H1 (cell line): ENCODE results near the gene PECR. TPM values are rescaled to one million over a fixed set of nuclear protein-coding genes. Genes with fewer than 3 reads are reported as not detected.

Experiments
- CTCF ChIA-PET: fragments of 300-600 bp; sonication (Branson Sonifier 250); formaldehyde crosslinking; loops from one replicate; lab custom pipeline; 2021; ENCODE audit not compliant: partially characterized antibody; lab: Charles Lee
- POLR2A ChIA-PET: fragments of 300-600 bp; sonication (Branson Sonifier 250); formaldehyde crosslinking; loops from one replicate; lab custom pipeline; 2021; ENCODE audit warnings: inconsistent platforms; ENCODE audit not compliant: partially characterized antibody; lab: Charles Lee
- DNase-seq, 2 experiments: peaks; one replicate each; pipeline versions ENCODE4 v3.0.0 to v3.0.0-alpha.2; 2010 to 2022; ENCODE audit warnings: low spot score in 2 of 2, low read depth in 1 of 2, mixed read lengths in 1 of 2
- FAIRE-seq: peaks from 2 replicates; lab custom pipeline; 2011; peaks lifted over from hg19 to GRCh38; lab: Jason Lieb, UNC
- H2AFZ ChIP-seq: 2 replicates; pipeline ENCODE4 v1.8.1; 2012; ENCODE audit warnings: low read length, inconsistent platforms
- H2AK5ac ChIP-seq: 2 replicates; pipeline ENCODE4 v1.6.1; 2013; ENCODE audit warnings: low read depth, low read length
- H2BK120ac ChIP-seq: replicated peaks from 2 replicates; pipeline ENCODE3; 2013; ENCODE audit warnings: low read depth, low read length, inconsistent platforms
- H2BK12ac ChIP-seq: 2 replicates; pipeline ENCODE4 v1.6.1; 2013; ENCODE audit warnings: low read depth, low read length
- H2BK15ac ChIP-seq: 2 replicates; pipeline ENCODE4 v1.6.1; 2013; ENCODE audit warnings: low read length
- H2BK20ac ChIP-seq: 2 replicates; pipeline ENCODE4 v1.6.1; 2013; ENCODE audit warnings: low read length
- H2BK5ac ChIP-seq: 2 replicates; pipeline ENCODE4 v1.6.1; 2013; ENCODE audit warnings: low read depth, low read length
- H3K14ac ChIP-seq: 2 replicates; pipeline ENCODE4 v1.6.1; 2013; ENCODE audit warnings: inconsistent platforms; ENCODE audit not compliant: insufficient read length
- H3K18ac ChIP-seq: 2 replicates; pipeline ENCODE4 v1.6.1; 2013; ENCODE audit warnings: low read length; ENCODE audit errors: extremely low read depth
- H3K23ac ChIP-seq: 2 replicates; pipeline ENCODE4 v1.6.1; 2013; ENCODE audit warnings: inconsistent platforms; ENCODE audit not compliant: insufficient read length
- H3K23me2 ChIP-seq: 2 replicates; pipeline ENCODE4 v1.6.1; 2013; ENCODE audit warnings: low read depth, low read length
- H3K27ac ChIP-seq: 2 replicates; pipeline ENCODE4 v1.6.1; 2011; ENCODE audit warnings: low read depth, low read length, inconsistent platforms
- H3K27me3 ChIP-seq, 4 experiments: replicated peaks in 1 of 4; 1 replicate in 1 of 4; 2 replicates in 3 of 4; pipeline versions ENCODE4 v1.6.1 to v1.8.1; 2011 to 2013; ENCODE audit warnings: low read length in 3 of 4, mild to moderate bottlenecking in 3 of 4, inconsistent platforms in 2 of 4, mixed read lengths in 2 of 4, moderate library complexity in 1 of 4; ENCODE audit not compliant: control insufficient read depth in 3 of 4, insufficient read depth in 3 of 4; ENCODE audit errors: extremely low read depth in 1 of 4
- H3K36me3 ChIP-seq, 4 experiments: 2 replicates each; pipeline versions ENCODE4 v1.6.1 to v1.8.1; 2011 to 2013; ENCODE audit warnings: mild to moderate bottlenecking in 4 of 4, low read length in 3 of 4, moderate library complexity in 2 of 4, control low read depth in 1 of 4, inconsistent platforms in 1 of 4; ENCODE audit not compliant: insufficient read depth in 4 of 4, control insufficient read depth in 2 of 4
- H3K4ac ChIP-seq: replicated peaks from 2 replicates; pipeline ENCODE3; 2013; ENCODE audit warnings: low read length, low read depth, mixed read lengths, inconsistent platforms; ENCODE audit not compliant: insufficient read length
- H3K4me1 ChIP-seq, 4 experiments: replicated peaks in 1 of 4; 1 replicate in 1 of 4; 2 replicates in 3 of 4; pipeline versions ENCODE4 v1.6.1 to v1.8.1; 2011 to 2013; ENCODE audit warnings: low read length in 3 of 4, inconsistent platforms in 2 of 4, mixed read lengths in 1 of 4; ENCODE audit not compliant: insufficient read depth in 4 of 4, control insufficient read depth in 3 of 4
- H3K4me2 ChIP-seq, 2 experiments: 2 replicates each; pipeline versions ENCODE4 v1.6.1 to v1.8.1; 2011 to 2013; ENCODE audit warnings: low read depth in 2 of 2, low read length in 2 of 2, control low read depth in 1 of 2, inconsistent platforms in 1 of 2, mild to moderate bottlenecking in 1 of 2; ENCODE audit not compliant: insufficient read depth in 1 of 2
- H3K4me3 ChIP-seq, 4 experiments: fragments of 200-600, 300-600 bp in 1 of 4; sonication (generic), shearing (Covaris generic), sonication (Bioruptor Twin) in 1 of 4; 2 replicates each; pipeline versions ENCODE4 v1.5.1 to v1.8.1; 2011 to 2016; ENCODE audit warnings: low read length in 4 of 4, low read depth in 3 of 4, control low read depth in 2 of 4, inconsistent platforms in 2 of 4, mild to moderate bottlenecking in 2 of 4, mixed read lengths in 1 of 4, moderate library complexity in 1 of 4; ENCODE audit not compliant: insufficient read depth in 2 of 4; ENCODE audit errors: extremely low read depth in 1 of 4
- H3K56ac ChIP-seq: replicated peaks from 2 replicates; pipeline ENCODE3; 2013; ENCODE audit warnings: low read depth, mild to moderate bottlenecking, mixed read lengths, low read length, inconsistent platforms; ENCODE audit not compliant: insufficient read length
- H3K79me1 ChIP-seq: 2 replicates; pipeline ENCODE4 v1.6.1; 2013; ENCODE audit warnings: low read depth, low read length, control low read depth
- H3K79me2 ChIP-seq, 2 experiments: 2 replicates each; pipeline versions ENCODE4 v1.6.1 to v1.8.1; 2012 to 2013; ENCODE audit warnings: low read length in 2 of 2, mild to moderate bottlenecking in 2 of 2, inconsistent platforms in 1 of 2; ENCODE audit not compliant: insufficient read depth in 2 of 2, control insufficient read depth in 1 of 2
- H3K9ac ChIP-seq, 4 experiments: replicated peaks in 1 of 4; 1 replicate in 1 of 4; 2 replicates in 3 of 4; pipeline versions ENCODE4 v1.6.1 to v1.8.1; 2011 to 2013; ENCODE audit warnings: low read depth in 3 of 4, low read length in 3 of 4, control low read depth in 2 of 4, mild to moderate bottlenecking in 2 of 4, moderate library complexity in 2 of 4, inconsistent platforms in 1 of 4; ENCODE audit errors: extremely low read depth in 1 of 4
- H3K9me3 ChIP-seq, 2 experiments: 2 replicates each; pipeline versions ENCODE4 v1.6.1 to v1.8.1; 2012 to 2013; ENCODE audit warnings: mild to moderate bottlenecking in 2 of 2, moderate library complexity in 2 of 2, control low read depth in 1 of 2, inconsistent platforms in 1 of 2, low read depth in 1 of 2, low read length in 1 of 2, mixed read lengths in 1 of 2; ENCODE audit not compliant: insufficient read depth in 2 of 2
- H4K20me1 ChIP-seq, 2 experiments: replicated peaks in 1 of 2; 2 replicates each; pipeline versions ENCODE3 to v1.8.1; 2011 to 2013; ENCODE audit warnings: inconsistent platforms in 2 of 2, low read length in 2 of 2, mild to moderate bottlenecking in 1 of 2; ENCODE audit not compliant: insufficient read depth in 2 of 2, control insufficient read depth in 1 of 2
- H4K5ac ChIP-seq: 2 replicates; pipeline ENCODE4 v1.6.1; 2013; ENCODE audit warnings: low read length, low read depth, mixed read lengths, inconsistent platforms; ENCODE audit not compliant: insufficient read length
- H4K8ac ChIP-seq: 2 replicates; pipeline ENCODE4 v1.8.0; 2013; ENCODE audit warnings: mild to moderate bottlenecking, moderate library complexity, low read length, inconsistent platforms; ENCODE audit not compliant: insufficient read depth; ENCODE audit errors: extremely low read depth
- H4K91ac ChIP-seq: replicated peaks from 2 replicates; pipeline ENCODE3; 2013; ENCODE audit warnings: low read length, mixed read lengths, inconsistent platforms; ENCODE audit not compliant: insufficient read length
- CHD1 ChIP-seq: IDR thresholded peaks from 2 replicates; pipeline ENCODE4 v1.6.1; 2012; ENCODE audit warnings: low read depth, low read length, improper control_type of control experiment
- GTF2F1 ChIP-seq: IDR thresholded peaks from 2 replicates; pipeline ENCODE4 v1.6.1; 2012; ENCODE audit warnings: low read depth, low read length, improper control_type of control experiment, borderline replicate concordance
- HDAC2 ChIP-seq, 2 experiments: fragments of 300-600 bp in 1 of 2; sonication (generic) in 1 of 2; IDR thresholded peaks; 2 replicates each; pipeline ENCODE4 v1.6.1; 2011 to 2012; ENCODE audit warnings: low read depth in 2 of 2, low read length in 2 of 2, mild to moderate bottlenecking in 2 of 2, moderate library complexity in 2 of 2, borderline replicate concordance in 1 of 2, inconsistent platforms in 1 of 2
- KDM5A ChIP-seq: fragments of 200-600 bp; IDR thresholded peaks from 2 replicates; pipeline ENCODE4 v1.7.1; 2012; ENCODE audit warnings: mild to moderate bottlenecking, low read length, inconsistent platforms, mixed read lengths
- MAFK ChIP-seq: IDR thresholded peaks from 2 replicates; pipeline ENCODE4 v1.6.1; 2012; ENCODE audit warnings: low read depth, mild to moderate bottlenecking, improper control_type of control experiment, low read length
- NANOG ChIP-seq: IDR thresholded peaks from 2 replicates; pipeline ENCODE4 v1.6.1; 2011; ENCODE audit warnings: low read length, low read depth, mild to moderate bottlenecking, inconsistent platforms; ENCODE audit not compliant: insufficient read depth, poor library complexity, severe bottlenecking
- RFX5 ChIP-seq: IDR thresholded peaks from 2 replicates; pipeline ENCODE4 v1.6.1; 2011; ENCODE audit warnings: low read depth, low read length, improper control_type of control experiment, borderline replicate concordance
- SAP30 ChIP-seq: fragments of 300-600 bp; sonication (generic); IDR thresholded peaks from 2 replicates; pipeline ENCODE4 v1.7.1; 2012; ENCODE audit warnings: low read length, moderate library complexity, mild to moderate bottlenecking, inconsistent platforms; ENCODE audit not compliant: insufficient read depth, insufficient replicate concordance
- SP1 ChIP-seq: IDR thresholded peaks from 2 replicates; pipeline ENCODE4 v1.6.1; 2011; ENCODE audit warnings: low read depth, low read length
- SP4 ChIP-seq: IDR thresholded peaks from 2 replicates; pipeline ENCODE4 v1.6.1; 2012; ENCODE audit warnings: low read length, inconsistent platforms
- TBP ChIP-seq: IDR thresholded peaks from 2 replicates; pipeline ENCODE4 v1.6.1; 2011; ENCODE audit warnings: low read depth, low read length, improper control_type of control experiment
- WGBS, 2 experiments: shearing (Covaris generic) in 1 of 2; methylation state at CpG; one replicate each; pipeline versions ENCODE4 v1.1.6 to v1.1.7; 2013 to 2015; ENCODE audit warnings: low lambda C conversion rate in 2 of 2, mixed read lengths in 2 of 2, inconsistent platforms in 1 of 2, low coverage in 1 of 2, missing lambda C conversion rate in 1 of 2; ENCODE audit not compliant: insufficient replicate concordance in 2 of 2, insufficient coverage in 1 of 2, insufficient read length in 1 of 2; ENCODE audit errors: extremely low coverage in 1 of 2, missing lambda C conversion rate in 1 of 2; 5-methylcytosine and 5-hydroxymethylcytosine counted together
- polyA plus RNA-seq, 7 experiments: library from polyadenylated mRNA; depleted of rRNA in 3 of 7; stranded (reverse) in 5 of 7; unstranded in 2 of 7; fragments of >200 nt in 5 of 7; fragments of 200-250 nt in 2 of 7; gene quantifications; 1 replicate in 5 of 7; 2 replicates in 1 of 7; 4 replicates in 1 of 7; pipeline versions ENCODE4 v1.2.1 to v1.2.3, GENCODE V29; 2011 to 2013; ENCODE audit warnings: missing spikeins in 2 of 7, mixed read lengths in 2 of 7
- total RNA-seq: library from RNA; stranded (reverse); fragmentation: NEBNext Ultra II Directional; extraction: Animal tissue kit (Norgen Biotek cat#: 25700); gene quantifications from 2 replicates; pipeline ENCODE4 v1.2.1, GENCODE V29; 2021
- TF ChIP-seq, protein P1 (sequence below): IDR thresholded peaks from 2 replicates; pipeline ENCODE4 v1.6.1; 2012; ENCODE audit warnings: inconsistent platforms

PECR gene
- total and polyA plus RNA-seq, 2 of the 8 experiments (the other 6 are each of a cell fraction or from before 2014, with no cell fraction given): 15.9 to 19.2 TPM

DNA sequence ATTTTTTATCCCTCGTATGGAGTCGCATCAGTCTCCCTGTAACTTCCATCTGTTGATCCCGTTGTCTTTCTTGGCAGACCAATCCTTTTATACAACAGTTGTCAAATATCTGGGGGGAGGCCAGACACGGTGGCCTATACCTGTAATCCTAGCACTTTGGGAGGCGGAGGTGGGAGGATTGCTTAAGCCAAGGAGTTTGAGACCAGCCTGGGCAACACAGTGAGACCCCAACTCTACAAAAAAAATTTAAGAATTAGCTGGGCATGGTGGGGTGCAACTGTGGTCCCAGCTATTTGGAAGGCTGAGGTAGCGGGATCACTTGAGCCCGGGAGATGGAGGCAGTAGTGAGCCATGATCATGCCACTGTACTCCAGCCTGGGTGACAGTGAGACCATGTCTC is 29.5 kb upstream of the PECR start:
- Histone ChIP-seq H3K4me1 (peaks cover 9 to 22% (median 15%) of the 10 kb centered on the region in 4 experiments; a peak in 6 of 7 replicates), H3K27me3 (no peaks in the 10 kb centered on the region), H4K20me1 (peaks cover 0 to 8% of the 10 kb centered on the region in 2 experiments), H3K9me3 (no peaks in the 10 kb centered on the region), H4K5ac (no peak overlapping the region), H3K4me3 (peak overlapping the region in 1 of 4 experiments; percentile 96; a peak in 2 of 8 replicates), H2BK20ac (no peak overlapping the region), H3K79me2 (peaks cover 24 to 54% of the 10 kb centered on the region in 2 experiments), H3K27ac (no peak overlapping the region), H3K79me1 (no peaks in the 10 kb centered on the region), H4K8ac (peak overlapping the region; percentile 20; the same call in 1 of the 2 replicates), H2BK15ac (no peak overlapping the region), H3K4me2 (peak overlapping the region in 1 of 2 experiments; percentile 66; a peak in 3 of 4 replicates), H2BK5ac (no peak overlapping the region), H3K14ac (no peak overlapping the region), H3K56ac (no peak overlapping the region), H2BK12ac (no peak overlapping the region), H3K23ac (no peak overlapping the region), H2AFZ (no peak overlapping the region), H3K4ac (no peak overlapping the region), H2AK5ac (no peak overlapping the region), H3K9ac (no peak overlapping the region), H3K23me2 (no peaks in the 10 kb centered on the region; the same call in 1 of the 2 replicates), H2BK120ac (no peak overlapping the region), H3K18ac (no peak overlapping the region), H3K36me3 (peaks cover 15 to 55% (median 36%) of the 10 kb centered on the region in 4 experiments), H4K91ac (no peak overlapping the region)
- DNase-seq (no peak), FAIRE-seq (no peak)
- ChIA-PET POLR2A (interaction anchor here (1.2 to 8.5 kb wide), 3 partner anchors 9 to 30 kb away, joined by 4 to 73 read pairs (median 7); partner anchors contain the start of genes PECR and TMEM169), CTCF (interaction anchor here (0.9 to 3.4 kb wide), 5 partner anchors 9 to 67 kb away, joined by 3 to 18 read pairs (median 3); partner anchors contain the start of genes PECR and TMEM169)
- TF ChIP-seq HDAC2 (IDR thresholded peaks at IDR 0.05; ENCODE audit: borderline replicate concordance in 1 of 2, low read depth in 2 of 2, low read length in 2 of 2) (no peak), KDM5A (no peak), NANOG (no peak), RFX5 (no peak), TBP (no peak), SAP30 (no peak), SP1 (no peak), SP4 (no peak), GTF2F1 (no peak), MAFK (no peak), CHD1 (no peak)
- TF ChIP-seq, protein P1, sequence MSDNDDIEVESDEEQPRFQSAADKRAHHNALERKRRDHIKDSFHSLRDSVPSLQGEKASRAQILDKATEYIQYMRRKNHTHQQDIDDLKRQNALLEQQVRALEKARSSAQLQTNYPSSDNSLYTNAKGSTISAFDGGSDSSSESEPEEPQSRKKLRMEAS: no peak
- WGBS, 2 experiments: 96% methylated on average over 7 of the region's 7 CpGs; no CpG with 5 or more reads in 1 of the 2 experiments
